ENCODE data around the gene CSNK1D. TPM values are rescaled to one million over a fixed set of nuclear protein-coding genes. Genes with fewer than 3 reads are reported as not detected.

The CSNK1D gene
- total RNA-seq, 2 donors from 2014 or later, result 37.6 to 116 TPM

DNA sequence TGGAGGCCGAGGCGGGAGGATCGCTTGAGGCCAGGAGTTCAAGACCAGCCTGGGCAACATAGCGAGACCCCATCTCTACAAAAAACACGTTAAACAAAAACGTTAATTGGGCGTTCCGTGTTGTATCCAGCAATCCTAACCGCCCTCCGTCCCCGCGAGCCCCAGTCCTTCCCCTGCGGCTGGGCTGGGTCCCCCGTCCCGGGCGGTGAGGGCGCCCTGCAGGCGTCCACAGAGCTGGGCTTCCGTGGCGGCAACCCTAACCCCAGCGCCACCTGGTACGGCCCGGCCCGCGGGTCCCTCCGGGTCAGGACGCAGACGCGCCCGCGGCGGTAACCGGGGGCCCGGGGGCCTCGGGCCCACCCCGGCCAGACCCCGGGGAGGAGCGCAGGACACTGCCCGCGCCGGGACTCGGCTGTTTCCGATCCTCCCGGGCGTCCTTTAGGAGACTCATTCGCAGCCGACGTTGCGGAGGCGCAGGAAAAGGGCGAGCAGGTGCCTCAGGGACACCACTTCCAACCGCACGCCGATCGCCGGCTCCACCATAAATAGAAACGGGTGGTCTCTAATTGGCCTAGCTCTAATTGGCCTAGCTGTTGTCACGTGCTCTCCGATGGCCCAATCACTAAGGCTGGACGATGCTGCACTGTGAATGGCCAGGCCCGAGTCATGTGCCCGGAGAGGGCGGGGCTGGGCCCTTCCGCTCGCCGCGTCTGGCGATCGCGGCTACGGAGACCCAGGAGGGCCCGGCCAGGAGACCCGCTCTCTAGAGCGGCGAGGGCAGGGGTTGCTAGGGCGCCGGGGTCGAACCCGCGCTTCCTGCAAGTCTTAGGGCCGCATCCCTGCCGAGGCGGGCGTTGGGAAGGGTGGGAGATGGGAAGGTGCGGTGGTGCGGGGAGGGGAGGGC lies 19.0 kb upstream of the CSNK1D start:
- Histone ChIP-seq H3K36me3 (replicated peaks in 1 of 2; ENCODE audit: insufficient read depth in 1 of 2, low read depth in 2 of 2) (no peaks in the 10 kb centered on the region), H3K4me3 (peak overlapping the region; percentile 71 to 76), H3K4me1 (peaks cover 67% of the 10 kb centered on the region), H3K9me3 (no peaks in the 10 kb centered on the region), H3K27ac (peak overlapping the region; percentile 96 to 100 (median 98)), H3K27me3 (no peaks in the 10 kb centered on the region)
- TF ChIP-seq, protein P1, sequence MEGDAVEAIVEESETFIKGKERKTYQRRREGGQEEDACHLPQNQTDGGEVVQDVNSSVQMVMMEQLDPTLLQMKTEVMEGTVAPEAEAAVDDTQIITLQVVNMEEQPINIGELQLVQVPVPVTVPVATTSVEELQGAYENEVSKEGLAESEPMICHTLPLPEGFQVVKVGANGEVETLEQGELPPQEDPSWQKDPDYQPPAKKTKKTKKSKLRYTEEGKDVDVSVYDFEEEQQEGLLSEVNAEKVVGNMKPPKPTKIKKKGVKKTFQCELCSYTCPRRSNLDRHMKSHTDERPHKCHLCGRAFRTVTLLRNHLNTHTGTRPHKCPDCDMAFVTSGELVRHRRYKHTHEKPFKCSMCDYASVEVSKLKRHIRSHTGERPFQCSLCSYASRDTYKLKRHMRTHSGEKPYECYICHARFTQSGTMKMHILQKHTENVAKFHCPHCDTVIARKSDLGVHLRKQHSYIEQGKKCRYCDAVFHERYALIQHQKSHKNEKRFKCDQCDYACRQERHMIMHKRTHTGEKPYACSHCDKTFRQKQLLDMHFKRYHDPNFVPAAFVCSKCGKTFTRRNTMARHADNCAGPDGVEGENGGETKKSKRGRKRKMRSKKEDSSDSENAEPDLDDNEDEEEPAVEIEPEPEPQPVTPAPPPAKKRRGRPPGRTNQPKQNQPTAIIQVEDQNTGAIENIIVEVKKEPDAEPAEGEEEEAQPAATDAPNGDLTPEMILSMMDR (IDR thresholded peaks at IDR 0.05), result no peak
- TF ChIP-seq POLR2A (IDR thresholded peaks at IDR 0.05), result peak; percentile 83 to 99 (median 98)
- DNase-seq (peak; percentile 95 to 99 (median 98)), ATAC-seq (peak; percentile 80)
- 4 to 26% methylated on average over 7 to 59 of the region's 86 CpGs for WGBS, 2 donors
- intact Hi-C loops (cut with DNase I), result no loop called here

DNA sequence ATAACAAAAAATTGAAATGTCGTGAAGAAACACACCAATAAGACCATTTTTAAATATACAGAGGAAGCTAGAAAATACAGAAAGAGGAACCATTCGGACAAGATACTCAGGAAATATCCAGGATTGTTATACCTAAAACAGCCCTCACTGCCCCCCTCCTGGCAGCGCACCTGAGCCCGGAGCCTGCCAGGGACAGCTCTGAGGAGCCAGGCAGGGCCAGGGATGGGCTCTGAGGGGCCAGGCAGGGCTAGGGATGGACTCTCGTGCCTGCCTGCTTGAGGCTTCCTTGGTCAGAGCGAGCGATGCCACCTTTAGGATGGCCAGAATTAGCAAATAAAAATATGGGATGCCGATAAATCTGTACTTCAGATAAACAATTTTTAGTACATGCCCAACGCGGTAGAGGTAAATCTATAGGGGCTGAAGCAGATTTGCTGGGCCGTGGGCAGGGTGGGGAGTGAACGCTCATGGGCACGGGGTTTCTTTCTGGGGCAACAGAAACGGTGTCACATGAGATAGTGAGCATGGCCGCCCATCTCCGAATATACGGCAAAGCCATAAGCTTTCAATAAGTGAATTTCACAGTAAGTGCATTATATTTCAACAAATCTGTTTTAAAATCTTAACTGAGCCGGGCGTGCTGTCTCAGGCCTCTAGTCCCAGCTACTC lies 18.2 kb upstream of the CSNK1D start:
- ATAC-seq, result no peak
- TF ChIP-seq, protein P1 (IDR thresholded peaks at IDR 0.05), result no peak
- no peak for TF ChIP-seq POLR2A (IDR thresholded peaks at IDR 0.05)
- H3K4me3 ChIP-seq, result peak overlapping the region; percentile 71 to 76
- no peaks in the 10 kb centered on the region for H3K9me3 ChIP-seq
- H3K36me3 ChIP-seq (replicated peaks in 1 of 2; ENCODE audit: insufficient read depth in 1 of 2, low read depth in 2 of 2), result no peaks in the 10 kb centered on the region
- no peak for DNase-seq
- 74 to 81% methylated on average over 19 of the region's 19 CpGs for WGBS, 2 donors
- intact Hi-C loops (cut with DNase I), result no loop called here
- peak overlapping the region; percentile 96 to 100 (median 98) for H3K27ac ChIP-seq
- no peaks in the 10 kb centered on the region for H3K27me3 ChIP-seq
- H3K4me1 ChIP-seq, result peaks cover 67% of the 10 kb centered on the region

DNA sequence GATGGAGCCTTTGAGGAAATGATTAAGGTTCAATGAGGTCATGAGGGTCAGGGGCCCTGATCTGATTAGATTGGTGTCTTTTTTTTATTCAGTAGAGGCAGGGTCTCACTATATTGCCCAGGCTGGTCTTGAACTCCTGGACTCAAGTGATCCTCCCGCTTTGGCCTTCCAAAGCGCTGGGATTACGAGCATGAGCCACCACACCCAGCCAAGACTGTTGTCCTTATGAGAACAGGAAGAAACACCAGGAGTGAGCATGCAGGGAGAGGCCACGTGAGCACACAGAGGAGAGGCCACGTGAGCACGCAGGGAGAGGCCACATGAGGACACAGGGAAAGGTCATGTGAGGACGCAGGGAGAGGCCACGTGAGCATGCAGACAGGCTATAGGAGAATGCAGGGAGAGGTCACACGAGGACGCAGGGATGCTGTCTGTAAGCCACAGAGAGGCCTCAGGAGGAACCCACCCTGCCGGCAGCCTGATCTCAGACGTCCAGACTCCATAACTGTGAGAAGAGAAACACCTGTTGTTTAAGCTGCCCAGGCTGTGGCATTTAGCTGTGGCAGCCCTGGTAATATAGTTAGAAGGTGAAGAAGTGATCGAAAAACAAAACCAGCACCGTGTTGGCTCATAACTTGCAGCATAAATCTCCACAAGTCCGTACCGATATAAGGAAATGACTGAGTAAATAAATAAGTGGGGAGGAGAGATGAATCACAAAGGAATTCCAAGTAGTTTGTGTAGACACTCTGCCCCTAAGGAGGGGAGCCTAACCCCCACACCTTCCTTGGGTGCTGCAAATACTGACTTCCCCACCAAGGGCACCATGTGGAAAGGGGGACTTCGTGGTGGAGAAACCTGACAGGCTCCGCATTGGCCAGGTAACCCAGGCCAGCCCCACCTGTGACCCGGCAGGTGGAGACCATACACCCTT lies 14.6 kb upstream of the CSNK1D start:
- ATAC-seq, result peak; percentile 78
- 14 to 15% methylated on average over 18 to 19 of the region's 19 CpGs for WGBS, 2 donors
- peaks cover 38% of the 10 kb centered on the region for H3K4me1 ChIP-seq
- peak; percentile 94 to 98 (median 96) for DNase-seq
- H3K27me3 ChIP-seq, result no peaks in the 10 kb centered on the region
- H3K4me3 ChIP-seq, result no peak overlapping the region
- H3K27ac ChIP-seq, result peak overlapping the region; percentile 81 to 98 (median 92)
- TF ChIP-seq POLR2A (IDR thresholded peaks at IDR 0.05), result peak in 2 of 3 donors; percentile 56 to 71
- TF ChIP-seq, protein P1 (IDR thresholded peaks at IDR 0.05), result peak in 1 of 7 experiments; percentile 9
- no peaks in the 10 kb centered on the region for H3K36me3 ChIP-seq (replicated peaks in 1 of 2; ENCODE audit: insufficient read depth in 1 of 2, low read depth in 2 of 2)
- no peaks in the 10 kb centered on the region for H3K9me3 ChIP-seq
- intact Hi-C loops (cut with DNase I), result no loop called here

- no peaks in the 10 kb centered on the region for H3K9me3 ChIP-seq
- ATAC-seq (no peak), DNase-seq (no peak)
- H3K36me3 ChIP-seq (replicated peaks in 1 of 2; ENCODE audit: insufficient read depth in 1 of 2, low read depth in 2 of 2), result no peaks in the 10 kb centered on the region
- no peaks in the 10 kb centered on the region for H3K27me3 ChIP-seq
- intact Hi-C loops (cut with DNase I), result no loop called here
- H3K4me1 ChIP-seq, result peaks cover 46% of the 10 kb centered on the region
- TF ChIP-seq, protein P1 (IDR thresholded peaks at IDR 0.05), result no peak
- no peak for TF ChIP-seq POLR2A (IDR thresholded peaks at IDR 0.05)
- H3K27ac ChIP-seq, result peak overlapping the region; percentile 81 to 98 (median 92)
- no peak overlapping the region for H3K4me3 ChIP-seq
- WGBS, 2 donors, result 79 to 87% methylated on average over 9 of the region's 9 CpGs
These were observed 13.7 kb upstream of the CSNK1D start for GRCh38 chr17:82287013-82287867.

Measured in body of pancreas (tissue), 4 donors.